Activated CD8-positive, alpha-beta memory T cell treated with anti-CD3 and anti-CD28 coated beads for 48 hours (primary cell): Measurements from ENCODE around the gene FLT3LG.
"Not testable (repeated sequence)": the region's sequence is repeated elsewhere in the genome, so short reads cannot be mapped to it uniquely, and the experiment has no call there.

ENCODE experiments used
- DNase-seq, 3 experiments: peaks; one replicate each; pipeline ENCODE4 v3.0.0-alpha.2; 2020; ENCODE audit warnings: low read depth in 2 of 3, low spot score in 2 of 3

Gene FLT3LG

DNA sequence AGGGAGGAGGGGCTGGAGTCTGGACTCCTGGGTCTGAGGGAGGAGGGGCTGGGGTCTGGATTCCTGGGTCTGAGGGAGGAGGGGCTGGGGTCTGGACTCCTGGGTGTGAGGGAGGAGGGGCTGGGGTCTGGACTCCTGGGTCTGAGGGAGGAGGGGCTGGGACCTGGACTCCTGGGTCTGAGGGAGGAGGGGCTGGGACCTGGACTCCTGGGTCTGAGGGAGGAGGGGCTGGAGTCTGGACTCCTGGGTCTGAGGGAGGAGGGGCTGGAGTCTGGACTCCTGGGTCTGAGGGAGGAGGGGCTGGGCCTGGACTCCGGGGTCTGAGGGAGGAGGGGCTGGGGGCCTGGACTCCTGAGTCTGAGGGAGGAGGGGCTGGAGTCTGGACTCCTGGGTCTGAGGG is 12.9 kb upstream of the FLT3LG start:
- DNase-seq = not testable (repeated sequence)

- DNase-seq = no peak
Observed at GRCh38 chr19:49461656-49462055, 12.4 kb upstream of the FLT3LG start.

GRCh38 chr19:49462492-49462891 is 11.5 kb upstream of the FLT3LG start:
- no peak for DNase-seq

- no peak for DNase-seq
Observed at GRCh38 chr19:49463960-49464740, 9.9 kb upstream of the FLT3LG start.

DNA sequence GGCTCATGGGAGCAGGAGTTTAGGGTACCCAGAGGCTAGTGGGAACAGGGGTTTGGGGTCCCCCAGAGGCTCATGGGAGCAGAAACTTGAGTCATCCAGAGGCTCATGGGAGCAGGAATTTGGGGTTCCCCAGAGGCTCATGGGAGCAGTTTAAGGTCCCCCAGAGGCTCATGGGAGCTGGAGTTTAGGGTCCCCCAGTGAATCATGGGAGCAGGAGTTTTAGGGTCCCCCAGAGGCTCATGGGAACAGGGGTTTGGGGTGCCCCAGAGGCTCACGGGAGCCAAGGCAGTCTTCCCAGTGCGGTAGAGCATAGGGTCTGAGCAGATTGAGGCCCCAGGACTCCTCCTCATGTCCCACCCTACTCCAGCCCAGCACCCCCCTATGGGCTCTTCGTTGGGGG is 8.6 kb upstream of the FLT3LG start:
- DNase-seq = no peak

- no peak for DNase-seq
Observed at GRCh38 chr19:49468199-49468598, 5.8 kb upstream of the FLT3LG start.

DNA sequence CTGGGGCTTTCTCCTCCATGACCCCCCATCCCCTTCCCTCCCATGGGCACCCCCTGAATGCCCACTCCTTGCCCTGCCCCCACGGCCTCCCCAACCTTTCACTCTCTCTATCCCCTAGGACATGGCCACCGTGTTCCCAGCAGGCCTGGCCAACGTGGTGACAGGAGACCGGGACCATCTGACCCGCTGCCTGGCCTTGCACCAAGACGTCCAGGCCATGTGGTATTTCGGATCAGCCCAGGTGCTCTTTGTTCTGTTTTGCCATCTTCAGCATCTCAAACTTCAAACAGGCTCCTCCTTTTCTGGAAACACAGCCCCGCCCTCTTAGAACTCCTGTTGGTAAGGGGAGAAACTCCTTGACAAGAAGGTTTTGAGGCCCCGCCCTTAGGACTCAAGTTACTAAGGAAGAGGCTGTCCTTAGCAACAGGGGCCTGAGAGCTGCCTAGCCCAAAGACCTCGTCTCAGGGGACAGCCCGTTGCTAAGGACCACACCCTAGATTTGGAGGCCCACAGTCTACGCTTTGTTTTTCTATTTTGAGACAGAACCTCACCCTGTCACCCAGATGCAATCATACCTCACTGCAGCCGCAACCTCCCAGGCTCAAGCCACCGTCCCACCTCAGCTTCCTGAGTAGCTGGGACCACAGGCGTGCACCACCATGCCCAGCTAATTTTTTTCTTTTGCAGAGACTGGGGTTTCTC is 5.1 kb upstream of the FLT3LG start:
- peak in 1 of 3 experiments; percentile 63 for DNase-seq

DNA sequence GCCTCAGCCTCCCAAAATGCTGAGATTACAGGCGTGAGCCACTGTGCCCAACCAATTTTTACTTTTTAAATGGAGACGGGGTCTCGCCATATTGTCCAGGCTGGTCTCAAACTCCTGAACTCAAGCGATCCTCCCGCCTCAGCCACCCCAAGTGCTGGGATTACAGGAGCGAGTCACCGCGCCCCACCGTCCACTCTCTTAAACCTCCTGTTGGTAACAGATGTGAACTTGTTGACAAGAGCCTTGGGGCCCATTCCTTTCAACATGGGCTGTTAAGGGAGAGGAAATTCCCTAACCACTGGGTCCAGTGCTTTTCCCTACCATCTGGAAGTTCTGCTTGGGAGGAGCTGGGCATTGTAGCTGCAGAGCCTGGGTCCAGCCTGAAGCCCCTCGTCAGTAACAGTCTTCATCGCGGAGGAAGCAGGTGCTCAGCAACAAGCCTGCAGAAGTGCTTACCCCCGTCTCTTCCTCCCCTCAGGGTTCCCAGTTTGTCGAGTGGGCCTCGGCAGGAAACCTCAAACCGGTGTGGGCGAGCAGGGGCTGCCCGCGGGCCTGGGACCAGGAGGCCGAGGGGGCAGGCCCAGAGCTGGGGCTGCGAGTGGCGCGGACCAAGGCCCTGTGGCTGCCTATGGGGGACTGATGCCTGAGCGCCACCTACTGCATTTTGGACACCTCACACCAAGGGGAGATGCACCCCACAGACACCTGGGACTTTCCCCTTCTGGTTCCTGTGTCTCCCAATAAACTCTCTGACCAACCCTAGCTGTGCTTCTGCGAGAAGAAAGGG is 4.0 kb upstream of the FLT3LG start:
- DNase-seq = peak in 1 of 3 experiments; percentile 91

- DNase-seq = no peak
Observed at GRCh38 chr19:49470615-49470978, 3.4 kb upstream of the FLT3LG start.

- no peak for DNase-seq
Observed at GRCh38 chr19:49472936-49473335, 1.1 kb upstream of the FLT3LG start.

- DNase-seq = not testable (repeated sequence)
Observed at GRCh38 chr19:49473501-49473867, 531 bp upstream of the FLT3LG start.

DNA sequence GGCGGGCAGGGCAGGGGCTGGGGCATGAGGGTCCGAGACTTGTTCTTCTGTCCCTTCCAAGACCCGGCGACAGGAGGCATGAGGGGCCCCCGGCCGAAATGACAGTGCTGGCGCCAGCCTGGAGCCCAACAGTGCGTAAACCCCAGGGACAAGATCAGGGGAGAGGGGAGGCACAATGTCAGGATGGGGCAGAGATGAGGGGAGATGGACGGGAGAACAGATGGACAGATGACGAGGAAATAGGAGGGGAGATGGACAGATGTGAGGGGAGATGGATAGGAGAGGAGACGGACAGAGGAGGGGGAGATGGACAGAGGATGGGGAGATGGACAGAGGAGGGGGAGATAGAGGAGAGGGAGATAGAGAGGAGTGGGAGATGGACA is 518 bp downstream of the FLT3LG start:
- no peak for DNase-seq

DNA sequence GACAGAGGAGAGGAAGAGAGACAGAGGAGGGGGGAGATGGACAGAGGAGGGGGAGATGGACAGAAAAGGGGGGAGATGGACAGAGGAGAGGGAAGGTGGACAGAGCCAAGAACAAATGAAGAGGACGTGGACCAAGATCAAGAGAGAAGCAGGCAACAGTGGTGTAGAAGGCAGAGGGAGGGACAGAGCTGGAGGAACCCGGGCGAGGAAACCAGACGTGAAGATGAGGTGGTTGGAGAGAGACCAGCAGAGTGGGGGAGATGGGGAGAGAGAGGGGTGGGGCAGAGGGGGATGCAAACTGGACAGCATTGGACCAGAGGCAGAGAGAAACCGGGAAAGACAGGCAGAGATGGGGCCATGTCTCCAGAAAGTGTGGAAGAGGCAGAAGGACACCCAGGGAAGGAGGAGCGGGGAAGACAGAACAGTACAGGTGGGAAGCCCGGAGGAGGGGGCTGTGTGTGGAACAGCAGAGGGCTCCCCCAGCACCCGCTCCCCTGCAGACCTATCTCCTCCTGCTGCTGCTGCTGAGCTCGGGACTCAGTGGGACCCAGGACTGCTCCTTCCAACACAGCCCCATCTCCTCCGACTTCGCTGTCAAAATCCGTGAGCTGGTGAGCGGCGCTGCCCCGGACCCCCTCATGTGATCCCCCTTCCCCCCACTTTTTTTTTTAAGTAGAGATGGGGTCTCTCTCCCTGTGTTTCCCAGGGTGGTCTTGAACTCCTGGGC is 1.3 kb downstream of the FLT3LG start:
- no peak for DNase-seq

GRCh38 chr19:49475995-49476880 is 2.2 kb downstream of the FLT3LG start:
- DNase-seq = no peak

DNA sequence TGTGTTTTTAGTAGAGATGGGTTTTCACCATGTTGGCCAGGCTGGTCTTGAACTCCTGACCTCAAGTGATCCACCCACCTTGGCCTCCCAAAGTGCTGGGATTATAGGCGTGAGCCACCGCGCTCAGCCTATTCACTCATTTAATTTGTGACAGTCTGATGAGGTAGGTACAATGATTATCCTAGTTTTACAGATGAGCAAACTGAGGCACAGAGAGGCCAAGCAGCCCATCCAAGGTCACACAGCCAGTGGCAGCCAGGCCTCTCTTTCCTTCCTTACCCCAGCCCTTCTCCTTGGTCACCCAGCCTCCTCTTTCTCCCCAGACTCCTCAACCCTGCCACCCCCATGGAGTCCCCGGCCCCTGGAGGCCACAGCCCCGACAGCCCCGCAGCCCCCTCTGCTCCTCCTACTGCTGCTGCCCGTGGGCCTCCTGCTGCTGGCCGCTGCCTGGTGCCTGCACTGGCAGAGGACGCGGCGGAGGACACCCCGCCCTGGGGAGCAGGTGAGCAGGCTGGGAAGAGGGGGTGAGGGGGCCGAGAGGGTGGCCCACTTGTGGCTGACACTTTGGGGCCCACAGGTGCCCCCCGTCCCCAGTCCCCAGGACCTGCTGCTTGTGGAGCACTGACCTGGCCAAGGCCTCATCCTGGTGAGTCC is 6.1 kb downstream of the FLT3LG start:
- no peak for DNase-seq

DNA sequence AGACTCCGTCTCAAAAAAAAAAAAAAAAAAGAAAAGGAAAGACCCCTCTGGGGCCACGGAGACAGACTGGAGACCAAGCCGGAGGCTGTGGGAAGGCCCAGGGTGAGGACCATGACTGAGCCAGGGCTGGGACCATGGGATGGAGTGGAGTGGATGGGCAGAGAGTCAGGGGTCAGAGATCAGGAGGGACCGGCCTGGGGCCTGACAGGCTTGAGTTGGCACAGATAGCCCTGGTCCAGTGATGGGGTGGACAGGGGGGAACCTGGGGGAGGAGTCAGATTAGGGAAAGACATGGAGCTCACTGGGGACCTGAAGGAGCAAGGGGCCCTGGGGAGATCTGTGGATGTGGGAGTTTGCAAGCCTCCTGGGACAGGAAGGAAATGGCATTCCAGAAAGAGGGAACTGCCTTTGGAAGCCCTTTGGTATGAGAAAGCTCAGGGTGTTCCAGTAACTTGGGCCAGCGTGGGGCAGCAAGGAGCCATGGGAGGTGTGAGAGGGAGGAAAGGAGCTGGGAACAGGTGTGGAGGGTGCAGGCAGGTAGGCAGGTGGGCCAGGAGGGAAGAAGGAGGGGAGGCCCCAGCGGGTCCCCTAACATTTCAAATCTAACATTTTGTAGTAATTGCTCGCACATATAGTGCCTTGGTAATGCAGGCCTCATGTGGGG is 7.1 kb downstream of the FLT3LG start:
- DNase-seq = no peak

DNA sequence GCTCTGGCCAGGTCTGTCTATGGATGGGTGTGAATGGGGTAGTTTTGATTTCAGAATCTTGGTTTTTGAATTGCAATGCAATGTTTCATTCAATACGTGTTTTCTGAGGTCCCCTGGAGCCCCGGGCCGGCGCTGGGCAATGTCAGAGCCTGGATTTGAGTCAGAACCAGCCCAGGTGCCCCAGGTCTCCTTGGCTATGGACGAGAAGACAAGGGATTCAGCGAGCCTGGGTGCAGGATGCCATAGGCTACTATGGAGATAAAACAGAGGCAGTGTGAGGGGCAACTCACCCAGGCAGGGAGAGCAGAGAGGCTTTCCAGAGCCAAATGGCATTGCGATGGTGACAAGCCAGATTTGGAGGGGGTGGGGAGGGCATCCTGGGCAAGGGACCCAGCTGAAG is 12.2 kb downstream of the FLT3LG start:
- no peak for DNase-seq

DNA sequence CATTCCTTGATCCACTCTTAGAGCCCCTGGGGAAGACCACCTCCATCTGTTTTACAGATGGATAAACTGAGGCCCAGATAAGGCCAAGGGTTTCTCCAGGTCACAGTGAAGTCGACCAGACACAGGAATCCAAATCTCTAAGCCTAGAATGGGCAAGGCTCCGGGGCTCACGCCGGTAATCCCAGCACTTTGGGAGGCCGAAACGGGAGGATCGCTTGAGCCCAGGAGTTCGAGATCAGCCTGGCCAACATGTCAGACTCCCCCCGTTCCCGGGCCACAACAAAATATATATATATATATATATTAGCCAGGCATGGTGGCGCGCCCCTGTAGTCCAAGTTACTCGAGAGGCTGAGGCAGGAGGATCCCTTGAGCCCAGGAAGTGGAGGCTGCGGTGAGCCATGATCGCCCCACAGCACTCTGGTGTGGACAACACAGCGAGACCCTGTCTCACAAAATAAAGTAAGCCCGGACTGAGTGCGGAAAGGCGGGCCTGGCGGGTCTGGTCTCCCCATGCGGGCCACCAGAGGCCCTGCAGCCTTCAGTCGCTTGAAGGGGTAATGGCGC is 12.8 kb downstream of the FLT3LG start:
- no peak for DNase-seq
